Right ventricle myocardium inferior (tissue), 1 donor: ENCODE results near the gene KLK7. TPM values are rescaled to one million over a fixed set of nuclear protein-coding genes. Genes with fewer than 3 reads are reported as not detected.
A peak's percentile ranks its signal among the peaks of the same experiment; 100 is the strongest.

ENCODE experiments used
- ATAC-seq: fragments of 200-7000 bp; cut with Tn5 transposase; one replicate; pipeline ENCODE4 v1.9.1; 2020; ENCODE audit warnings: mild to moderate bottlenecking, moderate library complexity
- DNase-seq: peaks from one replicate; pipeline ENCODE4 v3.0.0; 2021; ENCODE audit errors: missing footprints
- intact Hi-C: fragments of 100-400 bp; cut with DNase I; formaldehyde crosslinking; loops from one replicate; pipeline ENCODE4 v1.11.0; 2022
- long read RNA-seq: library from polyadenylated mRNA; unstranded; transcript quantifications from one replicate; pipeline ENCODE4 v2.0.0, GENCODE V29; 2021
- total RNA-seq: library from RNA; stranded (reverse); fragmentation: NEBNext Ultra II Directional; extraction: Animal tissue kit (Norgen Biotek cat#: 25700); gene quantifications from one replicate; pipeline ENCODE4 v1.2.1, GENCODE V29; 2021
- donor health status: DM: no; HTN: yes; CAD: no; lungs with severe emphysema.

KLK7 gene
- not detected for total RNA-seq
- long read RNA-seq = 0 reads

DNA sequence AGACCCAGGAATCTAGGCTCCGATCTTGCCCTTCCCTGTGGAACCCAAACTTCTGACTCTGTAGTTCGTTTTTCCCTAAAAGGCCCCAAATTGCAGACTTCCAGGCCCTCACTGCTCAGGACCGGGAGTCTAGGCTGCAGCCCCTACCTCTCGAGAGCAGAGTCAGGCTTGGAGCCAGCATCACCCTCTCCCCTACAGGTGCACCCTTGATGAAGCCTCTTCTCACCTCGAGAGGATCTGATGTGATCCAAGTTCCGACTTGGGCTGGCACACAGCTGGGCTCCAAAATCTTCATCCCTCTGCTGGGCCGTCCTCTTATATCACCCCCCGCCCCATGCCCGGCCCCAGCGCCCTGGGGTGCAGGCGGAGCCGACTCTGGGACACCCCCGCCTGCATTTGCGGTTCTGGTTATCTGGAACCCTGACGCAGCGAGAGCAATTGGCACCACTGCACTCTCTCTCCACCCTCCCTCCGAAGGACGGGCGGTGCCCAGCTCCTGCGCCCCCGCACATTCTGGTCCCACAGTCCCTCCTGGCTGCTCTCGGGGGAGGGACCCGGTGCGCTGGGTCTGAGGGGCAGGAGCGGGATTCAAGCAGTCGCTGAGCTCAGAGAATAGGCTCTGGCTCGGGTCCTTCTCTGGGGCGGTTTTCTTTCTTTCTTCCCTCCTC lies at the start of gene KLK7:
TSS of gene KLK7 (minus strand) at position 293 of the 668 bp plus-strand sequence. CDS start 1,518 bp downstream, outside the sequence.
- ATAC-seq = no peak
- intact Hi-C loops = no loop called here
- no peak for DNase-seq

DNA sequence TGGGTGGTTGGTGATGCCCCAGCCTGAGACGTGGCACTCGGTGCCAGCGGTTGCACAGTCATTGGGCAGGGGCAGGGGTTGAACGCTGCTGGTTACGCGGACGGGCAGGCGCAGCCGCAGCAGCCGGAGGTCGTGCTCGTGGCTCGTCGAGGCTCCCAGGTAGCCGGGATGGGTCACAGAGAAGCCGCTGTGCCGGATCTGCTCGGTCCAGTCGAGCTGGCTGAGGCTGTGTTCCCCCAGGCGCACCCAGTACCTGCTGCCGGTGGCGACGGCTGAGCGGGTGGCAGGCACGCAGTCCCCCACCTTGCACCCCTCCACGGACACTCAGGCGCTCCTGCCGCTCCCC lies 48.1 kb upstream of the KLK7 start:
- DNase-seq (no peak), ATAC-seq (no peak)
- intact Hi-C loops = no loop called here

DNA sequence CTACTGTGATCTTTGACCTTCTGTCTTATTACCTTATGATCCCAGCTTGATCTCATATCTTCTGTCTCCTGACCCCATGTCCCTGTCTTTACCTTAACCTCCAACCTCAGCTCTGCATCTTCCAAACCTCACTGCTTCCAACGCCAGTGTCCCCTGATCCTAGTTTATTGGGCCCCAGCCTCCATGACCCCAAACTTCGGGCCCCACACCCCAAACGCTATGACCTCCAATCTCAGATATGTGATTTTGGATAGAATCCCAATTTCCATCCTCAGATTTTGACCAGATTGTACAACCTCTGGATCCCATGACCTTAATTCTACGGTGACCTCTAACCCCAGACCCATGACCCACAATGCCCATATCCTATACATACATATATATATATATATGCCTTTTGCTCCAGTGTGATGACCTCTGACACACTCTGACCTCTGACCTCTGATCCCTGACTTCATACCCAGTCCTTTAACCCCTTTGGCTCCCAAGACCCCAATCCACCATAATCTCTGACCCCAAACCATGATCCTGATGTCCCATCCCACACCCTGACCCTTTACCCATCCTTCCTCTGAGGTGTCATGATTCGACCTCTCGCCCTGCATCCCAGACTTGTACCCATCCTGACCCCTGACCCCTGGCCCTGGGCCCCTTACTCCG lies 47.6 kb upstream of the KLK7 start:
- intact Hi-C loops = no loop called here
- ATAC-seq (no peak), DNase-seq (no peak)

DNA sequence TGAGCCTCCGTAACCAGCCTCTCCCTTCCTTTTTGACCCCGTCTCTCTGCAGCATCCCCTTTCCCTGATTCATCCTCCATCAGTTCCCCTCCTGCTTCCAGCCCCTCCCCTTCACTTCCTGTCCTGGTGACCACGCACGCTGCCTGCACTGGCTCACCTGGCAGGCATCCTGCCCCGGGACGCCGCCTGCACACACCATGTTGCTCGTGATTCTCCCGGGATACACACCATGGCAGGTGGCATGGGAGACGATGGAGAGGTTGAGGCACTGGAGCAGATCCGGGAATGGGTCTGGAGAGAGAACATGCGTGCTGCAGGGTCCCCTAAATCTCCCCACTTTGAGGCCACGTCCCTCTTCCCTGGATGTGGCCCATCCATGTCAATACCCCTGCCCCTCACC lies 46.9 kb upstream of the KLK7 start:
- DNase-seq (no peak), ATAC-seq (no peak)
- intact Hi-C loops = no loop called here

DNA sequence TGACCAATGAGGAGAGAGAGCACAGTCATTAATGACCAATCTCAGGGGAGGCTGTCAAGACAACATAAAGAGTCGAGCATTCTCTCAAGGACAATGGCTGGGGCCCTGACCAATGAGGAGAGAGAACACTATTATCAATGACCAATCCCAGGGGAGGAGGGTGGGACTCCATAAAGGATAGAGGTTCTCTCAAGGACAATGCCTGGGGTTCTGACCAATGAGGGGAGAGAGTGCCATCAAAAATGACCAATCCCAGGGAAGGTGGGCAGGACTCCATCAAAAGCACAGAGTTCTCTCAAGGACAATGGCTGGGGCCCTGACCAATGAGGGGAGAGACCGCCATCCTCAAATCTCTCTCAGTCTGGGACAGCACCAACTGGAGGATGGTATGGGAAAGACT lies 46.0 kb upstream of the KLK7 start:
- intact Hi-C loops = no loop called here
- ATAC-seq (no peak), DNase-seq (no peak)

DNA sequence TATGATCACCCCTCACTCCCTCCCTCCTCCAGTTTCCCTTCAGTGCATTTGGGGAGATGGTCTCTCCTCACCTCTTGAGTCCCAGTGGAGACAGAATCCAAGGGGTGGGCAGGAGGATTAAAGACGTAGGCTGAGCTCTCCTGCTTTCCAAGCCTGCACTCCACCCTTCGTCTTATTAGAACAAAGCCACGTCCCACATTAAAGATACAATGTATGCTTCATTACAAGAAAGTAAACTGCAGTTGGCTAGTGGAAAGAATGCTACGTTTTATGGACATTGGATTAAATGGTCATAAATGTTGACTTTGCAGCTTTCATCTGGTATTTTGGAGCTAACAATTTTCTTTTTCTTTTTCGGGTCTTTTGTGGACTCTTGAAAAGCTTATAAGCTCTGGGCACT lies 44.2 kb upstream of the KLK7 start:
- DNase-seq = no peak
- no peak for ATAC-seq
- intact Hi-C loops = no loop called here

DNA sequence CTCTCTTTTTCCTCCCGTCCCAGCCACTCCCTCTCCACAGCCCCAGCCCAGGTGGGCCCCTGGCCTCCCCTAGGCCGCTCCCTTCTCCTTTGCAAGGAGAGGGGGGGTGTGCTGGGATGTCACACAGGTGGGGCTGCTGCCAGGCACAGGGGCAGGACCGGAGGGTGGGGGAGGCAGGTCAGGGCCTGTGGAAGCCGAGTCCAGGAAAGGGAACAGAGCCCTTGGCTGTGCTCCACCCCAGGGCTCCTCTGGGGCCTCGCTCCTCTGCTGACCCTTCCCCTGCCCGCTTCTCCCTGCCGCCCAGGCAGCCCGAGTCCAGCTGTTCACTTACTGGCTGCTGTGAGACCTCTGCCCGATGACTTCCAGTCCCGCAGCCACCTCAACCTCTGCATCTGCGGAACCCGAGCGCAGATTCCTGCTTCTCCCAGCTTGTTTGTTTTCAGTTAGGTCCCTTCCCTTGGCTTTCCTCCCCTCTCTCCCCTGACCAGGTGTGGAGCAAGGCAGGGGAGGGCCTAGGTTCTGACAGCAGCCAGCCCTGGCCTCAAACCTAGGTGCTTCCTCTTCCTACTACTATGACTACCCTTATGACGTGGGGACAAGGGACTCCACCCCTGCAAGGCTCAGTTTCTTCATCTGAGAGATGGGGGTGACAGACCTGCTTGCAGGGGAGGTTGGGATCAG lies 43.5 kb upstream of the KLK7 start:
- intact Hi-C loops = no loop called here
- no peak for DNase-seq
- no peak for ATAC-seq

DNA sequence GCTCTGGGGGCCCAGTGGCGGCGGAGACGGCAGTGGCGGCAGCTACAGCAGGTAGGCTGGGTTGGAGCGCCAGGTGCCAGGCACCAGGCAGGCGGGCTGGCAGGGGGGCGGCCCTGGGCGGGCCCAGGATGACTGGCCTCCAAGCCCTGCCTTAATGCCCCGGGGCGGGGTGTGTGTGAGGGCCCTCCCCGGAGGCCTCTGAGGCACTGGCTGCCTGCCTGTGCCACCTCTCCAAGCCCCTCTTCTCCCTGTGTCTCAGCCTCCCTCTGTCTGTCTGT lies 42.8 kb upstream of the KLK7 start, which contains the start of gene KLK11:
TSS of gene KLK11 (minus strand) at position 63 of the 278 bp plus-strand sequence. CDS start 985 bp downstream, outside the sequence.
- ATAC-seq (no peak), DNase-seq (no peak)
- intact Hi-C loops = no loop called here

DNA sequence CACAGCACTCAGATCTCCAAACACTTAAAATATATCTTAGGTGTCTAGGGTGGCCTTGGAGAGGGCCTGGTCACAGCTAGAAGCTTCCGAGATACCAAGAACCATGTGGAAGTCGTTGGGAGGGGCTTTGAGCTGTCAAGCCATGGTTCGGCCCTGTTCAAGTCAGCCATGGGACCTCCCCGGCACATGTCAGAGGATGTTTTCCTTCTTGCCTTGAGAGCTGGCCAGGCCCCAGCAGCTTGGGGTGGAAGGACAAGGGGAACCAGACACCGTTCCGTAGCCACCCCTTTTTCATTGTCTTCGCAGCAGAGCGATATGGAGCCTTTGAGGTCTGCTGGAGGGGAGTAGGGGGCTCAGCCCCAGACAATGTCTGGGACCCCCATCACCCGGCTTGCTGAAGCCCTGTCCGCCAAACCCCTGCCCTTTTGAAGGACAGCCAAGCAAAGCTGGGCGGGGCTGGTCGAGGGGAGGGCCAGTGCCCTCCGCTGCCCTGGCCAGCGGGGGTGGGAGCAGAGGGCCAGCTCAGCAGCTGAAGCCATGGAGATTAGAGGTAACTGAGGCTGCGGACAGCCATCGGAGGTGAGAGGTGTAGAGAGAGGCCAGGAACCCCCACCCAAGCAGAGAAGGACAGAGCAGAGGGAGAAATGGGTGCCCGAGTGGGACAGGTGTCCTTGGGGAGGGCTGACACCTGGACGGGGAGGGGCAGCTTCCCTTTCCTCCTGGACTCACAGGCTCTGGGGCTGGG lies 42.3 kb upstream of the KLK7 start:
- no peak for ATAC-seq
- no peak for DNase-seq
- intact Hi-C loops = no loop called here

DNA sequence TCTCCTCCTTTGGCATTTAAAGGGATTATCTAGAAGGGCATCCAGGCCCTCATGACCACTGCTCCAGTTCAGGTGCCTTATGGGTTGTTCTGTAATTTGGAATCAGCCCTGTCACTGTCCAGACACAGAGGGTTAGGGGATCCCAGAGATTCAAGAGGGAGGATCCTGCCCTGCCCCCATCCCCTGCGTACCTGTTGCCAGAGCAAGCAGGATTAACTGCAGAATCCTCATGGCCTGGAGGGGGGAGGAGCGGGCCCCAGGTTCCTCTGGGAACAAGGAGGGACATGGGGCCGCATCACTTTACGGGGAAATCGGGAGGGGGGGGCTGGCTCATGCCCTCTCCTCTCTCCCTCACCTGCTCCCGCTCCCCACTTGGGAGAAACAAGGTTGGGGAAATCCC lies 41.7 kb upstream of the KLK7 start:
- DNase-seq (no peak), ATAC-seq (no peak)

DNA sequence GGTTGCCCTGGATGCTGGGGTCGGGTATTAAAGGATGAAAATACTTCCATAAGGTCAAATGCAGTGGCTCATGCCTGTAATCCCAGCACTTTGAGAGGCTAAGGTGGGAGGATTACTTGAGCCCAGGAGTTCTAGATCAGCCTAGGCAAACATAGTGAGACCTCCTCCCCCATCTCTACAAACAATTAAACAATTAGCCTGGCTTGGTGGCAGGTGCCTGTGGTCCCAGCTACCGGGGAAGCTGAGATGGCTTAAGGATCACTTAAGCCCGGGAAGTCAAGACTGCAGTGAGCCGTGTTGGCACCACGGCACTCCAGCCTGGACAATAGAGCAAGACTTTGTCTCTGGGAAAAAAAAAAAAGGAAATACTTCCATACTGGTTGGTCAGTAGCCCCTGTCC lies 41.2 kb upstream of the KLK7 start:
- intact Hi-C loops = no loop called here
- DNase-seq (no peak), ATAC-seq (no peak)

More for the DNA sequence above, 41.7 kb upstream of the KLK7 start:
- intact Hi-C loops = no loop called here

DNA sequence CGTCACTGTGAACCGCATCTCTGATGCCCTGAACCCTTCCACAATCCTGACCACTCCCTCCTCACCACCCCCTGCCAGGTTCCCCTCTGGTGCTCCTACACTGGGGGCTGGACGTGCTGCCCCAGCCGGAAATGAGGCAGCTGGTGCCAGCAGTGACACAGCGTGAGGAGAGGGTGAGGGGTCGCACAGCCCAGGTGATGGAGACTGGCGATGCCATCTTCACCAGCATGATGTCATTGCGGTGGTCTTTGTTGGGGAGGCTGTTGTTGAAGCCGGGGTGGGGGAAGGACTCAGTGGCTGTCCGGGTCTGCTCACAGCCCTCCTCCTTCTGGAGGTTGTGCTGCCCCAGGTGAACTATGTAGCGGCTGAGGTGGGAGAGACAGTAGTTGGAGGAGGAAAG lies 40.2 kb upstream of the KLK7 start:
- no peak for DNase-seq
- intact Hi-C loops = no loop called here
- no peak for ATAC-seq

DNA sequence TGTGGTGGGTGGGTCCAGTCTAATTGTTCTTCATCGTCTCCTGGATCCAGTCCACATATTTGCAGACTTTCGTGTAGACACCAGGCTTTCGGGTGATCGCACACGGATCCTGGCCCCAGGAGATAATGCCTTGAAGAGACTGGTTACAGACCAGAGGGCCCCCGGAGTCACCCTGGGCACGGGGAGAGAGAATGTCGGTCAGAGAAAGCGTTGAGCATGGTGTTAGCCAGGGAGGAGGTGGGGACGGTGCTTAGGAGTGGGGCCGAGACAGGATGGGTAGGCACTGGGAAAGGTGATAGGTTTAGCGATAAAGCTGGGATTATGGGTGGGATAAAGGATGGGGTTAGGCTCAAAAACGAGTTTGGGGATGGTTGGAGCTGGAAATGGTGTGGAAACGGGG lies 38.8 kb upstream of the KLK7 start:
- intact Hi-C loops = no loop called here
- ATAC-seq = no peak
- no peak for DNase-seq

DNA sequence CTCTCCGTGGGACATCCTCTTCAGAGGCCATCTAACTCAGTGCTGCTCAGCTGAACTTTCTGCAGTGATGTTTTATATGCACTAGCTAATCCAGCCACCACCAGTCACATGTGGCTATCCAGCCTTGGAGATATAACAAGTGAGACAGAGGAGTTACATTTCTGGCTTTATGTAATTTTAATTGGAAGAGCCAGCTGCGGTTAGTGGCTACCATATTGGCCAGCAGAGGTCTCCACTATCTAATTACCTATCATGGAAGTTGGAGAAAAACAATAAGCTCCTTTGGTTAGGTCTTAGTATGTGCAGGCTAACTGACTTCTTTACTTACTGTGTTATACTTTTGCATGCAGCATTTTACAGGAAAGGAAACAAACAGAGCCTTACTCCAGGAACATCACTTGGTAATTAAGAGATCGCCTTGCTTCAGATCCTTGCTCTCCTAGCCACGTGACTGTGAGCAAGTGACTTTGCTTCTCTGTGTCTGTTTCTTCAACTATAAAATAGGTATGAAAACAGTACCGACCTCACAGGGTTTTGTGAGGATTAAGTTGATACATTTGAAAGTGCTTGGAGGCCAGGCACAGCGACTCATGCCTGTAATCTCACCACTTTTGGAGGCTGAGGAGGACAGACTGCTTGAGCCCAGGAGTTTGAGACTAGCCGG lies 37.4 kb upstream of the KLK7 start:
- DNase-seq = no peak
- peak; percentile 59 for ATAC-seq
- intact Hi-C loops = loop anchor here (1.0 kb wide), 1 partner anchor 73 kb away; no protein-coding TSS in a partner anchor

DNA sequence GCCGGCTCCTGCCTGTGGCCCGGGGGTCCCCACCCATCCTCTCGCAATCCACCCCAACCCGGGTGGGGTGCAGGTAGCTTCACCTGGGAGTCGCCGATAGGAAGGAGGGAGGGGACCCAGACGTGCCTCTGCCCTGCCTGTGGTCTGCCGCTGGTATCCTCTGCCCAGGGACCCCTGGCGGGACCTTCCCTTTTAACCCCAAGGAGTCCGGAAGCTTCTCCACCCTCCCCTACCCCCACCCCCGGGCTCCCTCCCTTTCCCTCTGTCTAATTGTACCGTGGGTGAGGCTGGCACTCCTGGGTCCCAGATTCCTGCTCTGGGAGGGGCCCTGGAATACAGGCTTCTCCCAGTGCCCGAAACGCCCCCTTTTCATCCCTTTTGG lies 35.8 kb upstream of the KLK7 start, which contains the start of gene KLK10:
TSS of gene KLK10 (minus strand) at position 166 of the 382 bp plus-strand sequence. CDS start 579 bp downstream, outside the sequence.
- intact Hi-C loops = loop anchor here (10.0 kb wide), 1 partner anchor 145 kb away; no protein-coding TSS in a partner anchor
- no peak for ATAC-seq
- DNase-seq = no peak

DNA sequence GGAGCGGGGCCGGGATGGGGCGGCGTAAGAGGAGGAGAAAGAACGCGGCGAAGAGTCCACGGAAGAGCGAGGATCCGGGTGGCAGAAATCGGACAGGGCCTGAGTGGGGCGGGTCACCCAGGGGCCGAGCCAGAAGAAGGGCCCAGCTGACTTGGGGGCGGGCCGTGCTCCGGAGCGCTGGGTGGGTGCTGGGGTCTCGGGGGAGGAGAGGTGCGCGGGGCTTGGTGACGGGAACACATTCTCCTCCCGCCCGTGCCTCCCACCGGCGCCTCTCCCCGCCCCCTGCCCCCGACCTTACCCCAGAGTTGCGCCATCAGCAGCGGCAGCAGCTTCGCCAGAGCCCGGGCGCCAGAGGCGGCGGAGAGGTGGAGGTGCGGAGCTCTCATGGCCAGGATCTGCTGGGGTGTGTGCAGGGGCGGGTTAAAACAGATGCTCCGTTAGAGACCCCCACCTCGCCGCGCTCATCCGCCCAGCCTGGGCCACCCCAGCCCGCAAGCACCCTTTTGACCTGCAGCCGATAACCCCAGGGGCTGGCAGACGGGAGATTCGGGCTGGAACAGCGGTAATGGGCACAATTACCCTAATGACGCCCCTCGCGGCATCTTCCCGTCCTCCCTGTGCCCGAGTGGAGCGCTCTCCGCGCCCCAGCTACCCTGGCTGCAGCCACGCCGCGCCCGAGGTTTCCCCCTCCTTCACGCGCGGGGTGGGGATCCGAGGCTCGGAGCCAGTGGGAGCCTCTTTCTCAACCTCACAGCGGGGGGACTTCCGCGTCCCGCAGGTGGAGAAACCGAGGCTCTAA lies 35.2 kb upstream of the KLK7 start:
- intact Hi-C loops = loop anchor here (10.0 kb wide), 1 partner anchor 146 kb away; no protein-coding TSS in a partner anchor
- no peak for DNase-seq
- peak; percentile 21 for ATAC-seq

DNA sequence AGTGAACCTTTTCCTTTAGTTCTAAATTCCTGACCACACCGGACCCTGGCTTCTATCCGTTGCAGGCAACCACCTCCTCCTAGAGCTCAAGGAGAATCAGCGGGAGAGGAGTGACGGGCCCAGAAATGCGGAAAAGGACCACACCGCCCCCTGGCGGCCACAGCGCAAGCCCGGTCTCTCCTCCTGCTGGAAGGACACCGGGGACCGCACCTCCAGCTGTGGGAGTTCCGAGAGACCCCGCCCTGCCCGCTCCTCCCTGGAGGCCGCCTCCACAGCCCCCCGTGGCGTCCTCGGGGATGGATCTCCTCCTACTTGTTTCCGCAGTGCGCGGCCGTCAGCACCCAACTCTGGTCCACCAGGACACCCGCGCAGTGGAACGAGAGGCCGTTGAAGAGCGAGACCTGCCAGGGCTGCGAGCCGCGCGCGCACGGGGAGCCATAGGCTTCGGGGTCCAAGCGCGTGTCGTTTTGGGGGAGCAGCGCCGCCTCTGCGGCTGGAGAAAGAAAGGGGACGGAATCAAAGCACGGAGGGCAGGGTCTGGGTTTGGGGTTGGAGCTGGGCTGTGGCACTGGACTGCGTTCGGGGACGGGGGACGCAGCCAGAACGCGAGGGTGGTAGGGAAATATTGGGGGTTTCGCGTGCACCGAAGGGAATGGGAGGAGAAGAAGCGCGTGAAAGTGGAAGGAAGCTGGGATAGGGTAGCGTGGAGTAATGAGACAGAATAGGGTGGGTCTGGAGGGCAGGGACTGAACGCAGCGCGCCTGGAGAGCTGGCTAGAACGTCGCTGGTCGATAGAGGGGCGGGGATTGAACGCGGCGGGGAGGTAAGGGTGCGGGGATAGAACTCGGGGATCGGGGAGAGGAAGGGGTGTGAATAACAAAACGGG lies 33.3 kb upstream of the KLK7 start:
- intact Hi-C loops = loop anchor here (10.0 kb wide), 1 partner anchor 148 kb away; no protein-coding TSS in a partner anchor
- ATAC-seq (peak; percentile 21), DNase-seq (no peak)
